ENCODE data around the gene STX10.
A peak's percentile ranks its signal among the peaks of the same experiment; 100 is the strongest.
"Not testable (repeated sequence)": the region's sequence is repeated elsewhere in the genome, so short reads cannot be mapped to it uniquely, and the experiment has no call there.

The STX10 gene, protein sequence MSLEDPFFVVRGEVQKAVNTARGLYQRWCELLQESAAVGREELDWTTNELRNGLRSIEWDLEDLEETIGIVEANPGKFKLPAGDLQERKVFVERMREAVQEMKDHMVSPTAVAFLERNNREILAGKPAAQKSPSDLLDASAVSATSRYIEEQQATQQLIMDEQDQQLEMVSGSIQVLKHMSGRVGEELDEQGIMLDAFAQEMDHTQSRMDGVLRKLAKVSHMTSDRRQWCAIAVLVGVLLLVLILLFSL

DNA sequence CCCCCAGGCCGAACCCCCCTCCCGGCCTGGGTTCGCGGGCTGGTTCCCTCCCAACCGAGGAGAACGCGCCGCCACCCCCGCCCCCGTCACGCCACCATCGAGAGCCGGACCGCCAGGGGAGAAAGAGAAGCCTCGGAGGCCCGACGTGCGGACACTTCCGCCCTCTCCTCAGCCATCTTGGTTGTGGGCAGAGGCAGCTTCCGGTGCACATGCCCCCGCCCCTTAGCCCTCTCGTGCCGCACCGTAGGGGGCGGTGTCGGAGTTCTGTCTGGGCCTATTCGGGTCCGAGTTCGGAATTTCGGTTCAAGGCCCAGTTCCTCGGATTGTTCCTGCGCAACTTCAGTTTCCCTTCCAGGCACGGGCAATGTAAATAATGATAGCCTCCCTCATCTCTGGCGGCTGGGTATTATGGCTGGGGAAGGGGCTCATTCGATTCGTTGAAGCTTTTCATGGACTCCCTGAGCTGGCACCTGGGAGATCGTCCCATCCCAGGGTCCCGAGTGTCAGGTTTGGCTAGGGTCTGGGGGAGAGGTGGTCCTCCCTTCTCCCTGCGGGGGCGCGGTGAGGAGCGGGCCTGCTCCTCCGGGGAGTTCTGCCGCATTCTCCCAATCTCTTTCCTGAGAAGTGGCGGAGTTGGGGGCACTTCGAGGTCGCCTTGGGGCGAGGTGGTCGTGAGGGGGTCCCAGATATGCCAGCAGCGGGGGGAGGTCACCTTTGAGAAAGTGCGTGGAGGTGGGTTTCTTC is at the start of gene STX10, which contains the start of gene IER2:
Gene STX10, minus strand, starts transcription at position 189 of the 744 bp plus-strand sequence. CDS start 202 bp downstream, outside the sequence.
Gene IER2, plus strand, starts transcription at position 225 of the 744 bp plus-strand sequence. CDS start 2,776 bp downstream, outside the sequence.
- DNase-seq: peak; percentile 53

DNA sequence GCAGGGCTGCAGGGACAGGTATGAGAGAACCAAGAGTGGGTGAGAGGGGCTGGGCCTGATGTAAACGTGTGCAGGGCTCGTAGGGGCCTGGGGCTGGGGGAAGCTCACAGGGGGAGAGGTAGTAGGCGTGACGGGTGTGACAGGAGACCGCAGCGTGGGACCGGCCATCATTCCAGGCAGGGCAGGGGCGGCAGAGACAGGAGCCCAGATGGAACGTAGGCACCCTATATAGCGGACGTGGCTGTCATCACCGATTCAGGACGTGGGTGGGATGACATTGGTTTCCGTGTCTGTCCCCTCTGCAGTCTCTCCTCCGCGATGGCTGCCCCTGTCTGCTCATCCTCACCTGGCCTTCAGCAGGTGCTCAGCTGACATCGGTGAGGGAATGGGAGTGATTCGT is 48.5 kb upstream of the STX10 start:
- DNase-seq: no peak

DNA sequence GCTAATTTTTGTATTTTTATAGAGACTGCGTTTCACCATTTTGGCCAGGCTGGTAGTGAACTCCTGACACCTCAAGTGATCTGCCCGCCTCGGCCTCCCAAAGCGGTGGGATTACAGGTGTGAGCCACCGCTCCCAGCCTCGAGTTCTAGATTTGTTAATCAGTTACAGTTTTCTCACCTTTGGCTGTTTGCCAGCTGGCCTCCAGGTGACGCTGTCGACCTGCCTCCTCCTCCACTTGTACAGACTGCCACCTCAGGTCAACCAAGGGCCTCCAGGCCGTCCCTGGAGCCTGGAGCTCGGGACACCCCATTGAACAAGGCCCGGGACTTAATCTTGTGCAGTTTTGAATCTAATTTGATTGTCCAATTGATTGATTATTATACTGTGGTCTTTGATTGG is 45.5 kb upstream of the STX10 start:
- no peak for DNase-seq

DNA sequence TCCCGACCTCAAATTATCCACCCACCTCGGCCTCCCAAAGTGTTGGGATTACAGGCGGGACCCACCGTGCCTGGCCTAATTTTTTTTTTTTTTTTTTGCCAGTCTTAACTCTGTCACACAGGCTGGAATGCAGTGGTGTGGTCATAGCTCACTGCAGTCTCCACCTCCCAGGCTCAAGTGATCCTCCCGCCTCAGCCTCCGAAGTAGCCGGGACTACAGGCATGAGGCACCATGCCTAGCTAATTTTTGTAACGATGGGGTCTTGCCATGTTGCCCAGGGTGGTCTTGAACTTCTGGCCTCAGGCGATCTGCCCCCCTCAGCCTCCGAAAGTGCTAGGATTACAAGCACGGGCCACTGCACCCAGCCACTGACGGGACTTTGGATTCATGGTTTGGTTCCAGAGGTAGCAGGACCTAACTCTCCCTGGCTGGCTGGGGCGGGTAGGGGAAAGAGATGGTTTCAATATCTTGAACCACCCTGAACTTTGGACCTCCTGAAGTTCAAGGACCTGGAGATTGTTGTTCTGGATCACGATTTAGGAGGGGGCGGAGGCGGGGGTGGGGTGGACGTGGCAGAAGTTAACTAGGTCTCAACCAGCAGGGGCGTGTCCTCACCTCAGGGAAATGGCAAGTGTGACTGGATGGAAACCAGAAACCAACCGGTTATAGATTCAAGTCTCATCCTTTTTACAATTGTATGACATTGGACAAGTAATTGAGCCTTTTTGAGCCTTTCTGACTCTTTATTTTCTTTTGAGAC is 40.8 kb upstream of the STX10 start:
- DNase-seq: no peak

DNA sequence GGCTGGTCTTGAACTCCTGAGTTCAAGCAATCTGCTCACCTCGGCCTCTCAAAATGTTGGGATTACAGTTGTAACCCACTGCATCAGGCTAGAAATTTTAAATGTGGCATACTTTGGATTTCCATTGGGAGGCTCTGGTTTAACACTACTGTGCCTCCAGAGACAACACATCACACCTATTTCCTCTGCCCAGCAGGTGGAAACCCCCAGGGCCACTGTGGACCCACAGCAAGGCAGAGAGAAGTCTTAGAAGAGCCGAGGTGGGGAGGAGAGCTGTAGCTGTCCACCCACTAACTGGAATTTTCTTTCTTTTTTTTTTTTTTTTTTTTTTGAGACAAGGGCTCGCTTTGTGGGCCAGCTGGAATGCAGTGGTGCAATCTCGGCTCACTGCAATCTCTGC is 39.4 kb upstream of the STX10 start:
- no peak for DNase-seq

DNA sequence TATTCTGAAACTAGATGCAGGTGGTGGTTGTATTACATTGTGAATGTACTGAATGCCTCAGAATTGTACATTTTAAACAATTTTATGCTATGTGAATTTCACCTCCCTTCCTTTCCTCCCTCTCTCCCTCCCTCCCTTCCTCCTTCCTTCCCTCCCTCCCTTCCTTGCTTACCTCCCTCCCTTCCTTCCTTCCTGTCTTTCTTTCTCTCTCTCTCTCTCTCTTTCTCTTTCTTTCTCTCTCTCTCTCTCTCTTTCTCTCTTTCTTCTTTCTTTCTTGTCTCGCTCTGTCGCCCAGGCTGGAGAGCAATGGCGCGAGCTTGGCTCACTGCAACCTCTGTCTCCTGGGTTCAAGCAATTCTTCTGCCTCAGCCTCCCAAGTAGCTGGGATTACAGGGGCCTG is 37.2 kb upstream of the STX10 start:
- no peak for DNase-seq

DNA sequence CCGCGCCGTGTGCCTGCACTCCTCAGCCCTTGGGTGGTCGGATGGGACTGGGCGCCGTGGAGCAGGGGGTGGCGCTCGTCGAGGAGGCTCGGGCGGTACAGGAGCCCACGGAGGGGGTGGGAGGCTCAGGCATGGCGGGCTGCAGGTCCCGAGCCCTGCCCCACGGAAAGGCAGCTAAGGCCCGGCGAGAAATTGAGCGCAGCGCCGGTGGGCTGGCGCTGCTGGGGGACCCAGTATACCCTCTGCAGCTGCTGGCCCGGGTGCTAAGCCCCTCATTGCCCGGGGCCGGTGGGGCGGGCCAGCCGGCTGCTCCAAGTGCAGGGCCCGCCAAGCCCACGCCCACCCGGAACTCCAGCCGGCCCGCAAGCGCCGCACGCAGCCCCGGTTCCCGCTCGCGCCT is 36.5 kb upstream of the STX10 start:
- not testable (repeated sequence) for DNase-seq

DNA sequence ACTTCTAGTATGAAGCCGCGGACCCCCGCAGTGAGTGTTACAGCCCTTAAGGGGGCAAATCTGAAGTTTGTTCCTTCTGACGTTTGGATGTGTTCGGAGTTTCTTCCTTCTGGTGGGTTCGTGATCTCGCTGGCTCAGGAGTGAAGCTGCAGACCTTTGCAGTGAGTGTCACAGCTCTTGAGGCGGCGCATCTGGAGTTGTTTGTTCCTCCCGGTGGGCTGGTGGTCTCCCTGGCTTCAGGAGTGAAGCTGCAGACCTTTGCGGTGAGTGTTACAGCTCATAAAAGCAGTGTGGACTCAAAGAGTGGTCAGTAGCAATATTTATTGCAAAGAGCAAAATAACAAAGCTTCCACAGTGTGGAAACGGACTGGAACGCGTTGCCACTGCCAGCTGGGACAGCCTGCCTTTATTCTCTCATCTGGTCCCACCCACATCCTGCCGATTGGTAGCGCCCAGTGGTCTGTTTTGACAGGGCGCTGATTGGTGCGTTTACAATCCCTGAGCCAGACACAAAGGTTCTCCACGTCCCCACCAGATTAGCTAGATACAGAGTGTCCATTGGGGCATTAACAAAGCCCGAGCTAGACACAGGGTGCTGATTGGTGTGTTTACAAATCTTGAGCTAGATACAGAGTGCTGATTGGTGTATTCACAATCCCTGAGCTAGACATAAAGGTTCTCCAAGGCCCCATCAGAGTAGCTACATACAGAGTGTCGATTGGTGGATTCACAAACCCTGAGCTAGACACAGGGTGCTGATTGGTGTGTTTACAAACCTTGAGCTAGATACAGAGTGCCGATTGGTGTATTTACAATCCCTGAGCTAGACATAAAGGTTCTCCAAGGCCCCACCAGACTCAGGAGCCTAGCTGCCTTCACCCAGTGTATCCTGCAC is 35.8 kb upstream of the STX10 start:
- not testable (repeated sequence) for DNase-seq

DNA sequence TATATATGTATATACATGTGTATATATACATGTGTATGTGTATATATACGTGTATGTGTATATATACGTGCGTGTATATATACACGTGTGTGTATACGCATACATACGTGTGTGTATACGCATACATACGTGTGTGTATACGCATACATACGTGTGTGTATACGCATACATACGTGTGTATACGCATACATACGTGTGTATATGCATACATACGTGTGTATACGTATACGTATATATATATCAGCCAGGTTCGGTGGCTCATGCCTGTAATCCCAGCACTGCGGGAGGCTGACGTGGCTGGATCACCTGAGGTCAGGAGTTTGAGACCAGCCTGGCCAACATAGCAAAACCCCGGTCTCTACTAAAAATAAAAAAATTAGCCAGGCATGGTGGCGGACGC is 34.8 kb upstream of the STX10 start:
- not testable (repeated sequence) for DNase-seq

DNA sequence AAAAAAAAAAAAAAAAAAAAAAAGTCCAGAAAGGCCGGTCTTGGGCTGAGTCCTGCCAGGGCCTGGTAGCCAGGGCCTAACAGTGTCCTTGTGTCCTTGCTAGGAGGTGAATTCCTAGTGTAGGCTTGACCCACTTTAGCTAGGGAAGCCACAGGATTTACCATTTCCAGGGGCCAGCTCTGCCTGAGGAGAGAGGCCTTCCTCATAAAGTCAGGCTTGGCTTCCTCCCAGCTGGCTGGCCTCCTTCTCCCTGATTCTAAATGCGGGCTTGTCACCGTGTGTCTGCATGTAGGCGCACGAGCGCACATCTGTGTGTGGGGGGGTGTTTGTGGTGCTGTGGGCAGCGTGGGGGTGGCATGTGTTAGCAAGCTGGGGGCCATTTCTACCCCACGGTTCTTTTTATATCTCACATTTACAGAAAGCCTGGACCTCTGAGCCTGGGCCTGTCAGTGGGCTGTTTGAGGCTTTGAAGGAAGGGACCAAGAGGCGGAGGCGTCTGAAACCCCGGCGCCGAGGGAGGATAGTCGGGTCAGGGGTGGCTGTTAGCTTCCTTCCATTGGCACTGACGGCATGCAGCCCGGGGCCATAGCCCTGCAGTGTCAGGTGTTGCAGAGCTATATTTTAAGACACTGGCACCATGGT is 31.7 kb upstream of the STX10 start:
- DNase-seq: no peak

DNA sequence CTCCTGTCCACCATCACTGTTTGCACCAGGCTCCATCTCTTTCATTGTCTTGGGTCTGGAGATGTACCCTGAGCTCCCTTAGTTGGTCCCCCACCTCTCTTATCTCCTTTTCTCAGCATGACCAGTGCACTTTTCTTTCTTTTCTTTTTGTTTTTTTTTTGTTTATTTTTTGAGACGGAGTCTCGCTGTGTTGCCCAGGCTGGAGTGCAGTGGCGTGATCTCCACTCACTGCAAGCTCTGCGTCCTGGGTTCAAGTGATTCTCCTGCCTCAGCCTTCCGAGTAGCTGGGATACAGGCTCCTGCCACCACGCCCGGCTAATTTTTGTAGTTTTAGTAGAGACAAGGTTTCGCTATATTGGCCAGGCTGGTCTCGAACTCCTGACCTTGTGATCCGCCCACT is 28.1 kb upstream of the STX10 start:
- DNase-seq: not testable (repeated sequence)

DNA sequence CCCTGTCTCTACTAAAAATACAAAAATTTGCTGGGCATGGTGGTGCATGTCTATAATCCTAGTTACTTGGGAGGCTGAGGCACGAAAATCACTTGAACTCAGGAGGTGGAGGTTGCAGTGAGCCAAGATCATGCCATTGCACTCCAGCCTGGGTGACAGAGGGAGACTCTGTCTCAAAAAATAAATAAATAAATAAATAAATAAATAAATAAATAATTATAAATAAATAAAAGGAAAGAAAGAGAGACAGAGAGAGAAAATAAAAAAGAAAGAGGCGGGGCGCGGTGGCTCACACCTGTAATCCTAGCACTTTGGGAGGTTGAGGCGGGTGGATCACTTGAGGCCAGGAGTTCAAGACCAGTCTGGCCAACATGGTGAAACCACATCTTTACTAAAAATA is 27.4 kb upstream of the STX10 start:
- DNase-seq: not testable (repeated sequence)

DNA sequence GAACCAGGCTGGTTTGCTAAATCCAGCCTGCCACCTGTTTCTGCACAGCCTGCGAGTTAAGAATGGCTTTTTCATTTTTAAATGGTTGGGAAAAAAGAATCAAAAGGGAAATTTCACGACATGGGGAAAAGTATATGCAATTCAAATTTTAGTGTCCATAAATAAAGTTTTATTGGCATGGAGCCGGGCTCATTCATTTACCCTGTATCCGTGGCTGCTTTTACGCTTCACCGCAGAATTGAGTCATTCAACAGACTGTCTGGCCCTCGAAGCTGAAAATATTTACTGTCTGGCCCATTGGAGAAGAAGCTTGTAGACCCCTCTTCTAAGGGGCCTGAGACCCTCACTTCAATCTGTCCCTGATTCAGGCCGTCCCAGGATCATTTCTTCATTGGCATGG is 26.2 kb upstream of the STX10 start:
- DNase-seq: no peak

DNA sequence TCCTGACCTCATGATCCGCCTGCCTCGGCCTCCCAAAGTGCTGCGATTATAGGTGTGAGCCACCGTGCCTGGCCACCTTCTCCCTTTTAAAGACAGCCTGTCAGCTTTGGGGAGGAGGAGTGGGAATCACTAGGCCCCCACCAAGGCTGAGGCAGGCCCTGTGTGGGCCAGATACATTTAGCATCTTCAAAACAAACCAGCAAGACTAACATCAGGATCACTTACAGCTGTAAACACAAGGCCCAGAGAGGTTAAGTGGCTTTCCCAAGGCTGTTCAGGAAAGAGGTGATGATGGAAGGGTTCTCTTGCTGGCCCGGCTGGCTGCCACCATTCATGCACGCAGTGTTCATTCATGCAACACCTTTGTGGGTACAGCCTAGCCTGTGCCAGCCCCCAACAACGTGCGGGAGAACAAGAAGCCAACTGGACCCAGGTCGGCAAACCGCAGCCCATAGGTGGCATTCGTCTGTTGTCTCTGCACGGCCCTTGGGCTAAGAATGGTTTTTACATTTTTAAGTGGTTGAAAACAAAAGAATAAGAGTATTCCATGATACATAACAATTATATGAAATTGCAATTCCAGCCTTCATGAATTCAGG is 23.1 kb upstream of the STX10 start:
- DNase-seq: no peak

DNA sequence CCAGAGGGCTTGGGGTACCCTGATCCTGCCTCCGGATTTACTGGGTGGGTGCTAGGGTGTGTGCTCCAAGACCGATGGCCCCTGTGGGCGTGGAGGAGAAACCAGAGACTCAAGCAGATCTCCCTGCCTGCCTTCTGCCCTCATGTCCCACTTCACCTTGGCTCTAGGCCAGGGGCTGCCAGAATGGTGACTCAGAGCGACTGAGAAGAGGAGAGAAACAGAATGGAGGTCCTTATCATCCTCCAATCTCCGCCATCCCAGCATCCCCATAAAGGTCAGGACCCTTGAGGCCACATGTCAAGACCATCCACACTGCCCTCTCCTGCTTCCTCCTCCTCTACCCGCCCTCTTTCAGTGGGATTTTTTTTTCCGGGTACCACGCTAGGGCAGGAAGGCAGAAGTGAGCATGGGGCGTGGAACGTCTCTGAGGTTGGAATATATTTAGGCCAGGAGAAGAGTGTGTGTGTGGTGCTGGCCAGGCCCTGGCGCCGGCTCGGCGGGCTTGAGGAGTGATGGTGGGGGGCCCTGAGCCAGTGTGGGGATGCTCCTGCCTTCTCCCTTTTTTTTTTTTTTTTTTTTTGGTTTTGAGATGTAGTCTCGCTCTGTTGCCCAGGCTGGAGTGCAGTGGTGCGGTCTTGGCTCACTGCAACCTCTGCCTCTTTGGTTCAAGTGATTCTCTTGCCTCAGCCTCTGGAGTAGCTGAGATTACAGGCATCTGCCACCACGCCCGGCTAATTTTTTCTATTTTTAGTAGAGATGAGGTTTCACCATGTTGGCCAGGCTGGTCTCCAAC is 22.4 kb upstream of the STX10 start:
- DNase-seq: no peak

DNA sequence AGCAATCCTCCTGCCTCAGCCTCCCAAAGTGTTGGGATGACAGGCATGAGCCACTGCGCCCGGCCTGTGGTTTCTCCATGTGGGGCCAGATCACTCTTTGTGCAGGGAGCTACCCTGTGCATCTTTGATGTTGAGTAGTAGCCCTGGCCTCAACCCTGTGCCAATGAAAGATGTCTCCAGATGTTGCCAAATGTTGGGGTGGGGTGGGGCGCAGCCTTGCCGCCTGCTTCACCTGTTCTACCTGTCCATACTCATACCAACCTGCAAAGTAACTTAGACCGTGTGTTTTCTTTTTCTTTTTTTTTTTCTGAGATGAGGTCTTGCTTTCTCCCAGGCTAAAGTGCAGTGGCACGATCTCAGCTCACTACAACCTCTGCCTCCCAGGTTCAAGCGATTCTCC is 21.0 kb upstream of the STX10 start:
- no peak for DNase-seq

DNA sequence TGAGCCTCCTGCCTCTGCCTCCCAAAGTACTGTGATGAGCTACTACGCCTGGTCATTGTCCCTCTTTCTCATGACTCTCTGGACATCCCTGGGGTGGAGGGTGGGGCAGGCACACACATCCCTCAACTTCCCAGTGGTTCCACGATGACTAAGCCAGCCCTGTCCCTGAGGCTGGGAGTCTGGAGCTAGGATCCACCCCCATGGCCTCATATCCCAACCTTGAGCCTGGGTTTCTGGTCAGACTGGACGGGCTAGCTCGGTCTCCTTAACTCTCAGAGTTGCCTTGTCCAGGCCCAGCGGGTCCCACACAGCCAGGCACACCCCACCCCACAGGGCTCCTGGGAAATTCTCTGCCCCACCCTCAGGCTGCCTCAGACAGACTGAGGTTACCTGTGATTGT is 19.6 kb upstream of the STX10 start:
- no peak for DNase-seq

DNA sequence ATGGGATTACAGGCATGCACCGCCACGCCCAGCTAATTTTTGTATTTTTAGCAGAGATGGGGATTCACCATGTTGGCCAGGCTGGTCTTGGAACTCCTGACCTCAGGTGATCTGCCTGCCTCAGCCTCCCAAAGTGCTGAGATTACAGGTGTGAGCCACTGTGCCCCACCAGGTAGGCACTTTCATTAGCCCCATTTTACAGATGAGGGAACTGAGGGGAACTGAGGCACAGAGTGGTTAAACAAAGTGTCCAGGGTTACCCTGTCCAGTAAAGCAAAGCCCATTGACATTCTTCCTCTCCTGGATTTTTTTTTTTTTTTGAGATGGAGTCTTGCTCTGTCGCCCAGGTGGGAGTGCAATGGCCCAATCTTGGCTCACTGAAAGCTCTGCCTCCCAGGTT is 16.0 kb upstream of the STX10 start:
- DNase-seq: not testable (repeated sequence)

DNA sequence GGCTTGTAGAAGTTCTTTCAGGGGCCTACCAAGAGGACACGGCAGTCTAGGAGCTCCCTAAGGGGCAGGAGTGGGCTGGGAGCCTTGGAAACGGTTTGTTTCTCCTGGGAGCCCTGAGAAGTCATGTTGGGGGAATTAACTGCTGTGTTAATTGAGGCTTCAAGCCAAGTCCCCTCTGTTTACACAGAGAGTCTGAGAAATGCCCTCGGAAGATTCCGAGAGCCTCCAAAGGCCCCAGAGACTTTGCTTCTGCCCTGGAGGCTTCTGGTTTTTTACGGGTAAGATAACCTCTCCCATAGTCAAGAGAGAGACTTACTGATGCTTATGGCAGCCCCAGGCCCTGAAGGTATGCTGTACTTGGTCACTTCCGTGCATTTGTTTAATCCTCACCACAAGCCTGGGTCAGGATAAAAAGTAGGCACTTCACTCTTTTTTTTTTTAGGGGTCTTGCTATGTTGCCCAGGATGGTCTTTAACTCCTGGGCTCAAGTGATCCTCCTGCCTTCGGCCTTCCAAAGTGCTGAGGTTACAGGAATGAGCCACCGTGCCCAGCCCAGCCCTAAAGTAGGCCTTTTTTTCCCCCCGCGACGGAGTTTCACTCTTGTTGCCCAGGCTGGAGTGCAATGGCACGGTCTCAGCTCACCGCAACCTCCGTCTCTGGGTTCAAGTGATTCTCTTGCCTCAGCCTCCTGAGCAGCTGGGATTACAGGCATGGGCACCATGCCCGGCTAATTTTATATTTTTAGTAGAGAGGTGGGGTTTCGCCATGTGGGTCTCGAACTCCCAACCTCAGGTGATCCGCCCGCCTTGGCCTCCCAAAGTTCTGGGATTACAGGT is 15.2 kb upstream of the STX10 start:
- no peak for DNase-seq
